K562 (cell line): ENCODE measurements around the gene CATSPER4. TPM values are rescaled to one million over a fixed set of nuclear protein-coding genes. Genes with fewer than 3 reads are reported as not detected.

Source experiments
- ATF3 ChIP-seq, 2 experiments: fragments of 450-650 bp in 1 of 2; sonication (generic) in 1 of 2; formaldehyde crosslinking in 1 of 2; IDR thresholded peaks in 1 of 2; conservative IDR thresholded peaks in 1 of 2; 2 replicates each; pipeline versions ENCODE4 v1.6.1 to v1.8.1; 2016 to 2023; ENCODE audit warnings: mild to moderate bottlenecking in 2 of 2, moderate library complexity in 2 of 2, inconsistent platforms in 1 of 2, missing genetic modification reagents in 1 of 2
- CBX2 ChIP-seq: fragments of 200-600 bp; sonication (generic); IDR thresholded peaks from one replicate; pipeline ENCODE4 v1.6.1; 2012; ENCODE audit warnings: mild to moderate bottlenecking, low read length, inconsistent platforms; ENCODE audit not compliant: insufficient read depth, poor library complexity, severe bottlenecking
- DACH1 ChIP-seq: fragments of 450-650 bp; IDR thresholded peaks from 2 replicates; pipeline ENCODE4 v1.6.1; 2018; ENCODE audit not compliant: partially characterized antibody
- HEY1 ChIP-seq: fragments of 250-450 bp; sonication (Bioruptor Pico); IDR thresholded peaks from 2 replicates; pipeline ENCODE4 v1.5.0; 2020; ENCODE audit warnings: mild to moderate bottlenecking, moderate library complexity, borderline replicate concordance
- KDM4B ChIP-seq, 2 experiments: fragments of 450-650 bp in 1 of 2; sonication (generic) in 1 of 2; IDR thresholded peaks; 2 replicates each; pipeline ENCODE4 v1.6.1; 2016 to 2017; ENCODE audit warnings: borderline replicate concordance in 2 of 2, antibody characterized with exemption in 1 of 2, low read depth in 1 of 2, mild to moderate bottlenecking in 1 of 2
- MLX ChIP-seq, 2 experiments: fragments of 450-650 bp in 1 of 2; sonication (generic) in 1 of 2; formaldehyde crosslinking; conservative IDR thresholded peaks; 2 replicates each; pipeline versions ENCODE4 v1.4.0 to v1.8.1; 2020 to 2022; ENCODE audit warnings: mild to moderate bottlenecking in 1 of 2, missing genetic modification reagents in 1 of 2
- PRMT5 ChIP-seq: sonication (generic); formaldehyde crosslinking; IDR thresholded peaks from 2 replicates; pipeline ENCODE4 v1.5.0; 2020; ENCODE audit warnings: missing genetic modification reagents
- RBM34 ChIP-seq: fragments of 200-400 bp; formaldehyde crosslinking; IDR thresholded peaks from 2 replicates; pipeline ENCODE4 v1.6.1; 2018; ENCODE audit warnings: low read length, borderline replicate concordance; ENCODE audit not compliant: insufficient read depth
- SUPT5H ChIP-seq: fragments of 450-650 bp; IDR thresholded peaks from 2 replicates; pipeline ENCODE4 v1.6.1; 2016
- ZNF212 ChIP-seq: fragments of 450-650 bp; formaldehyde crosslinking; IDR thresholded peaks from 2 replicates; pipeline ENCODE4 v1.4.0; 2020; ENCODE audit warnings: mild to moderate bottlenecking
- polyA plus RNA-seq, 8 experiments: library from polyadenylated mRNA; depleted of rRNA in 4 of 8; stranded (reverse) in 5 of 8; unstranded in 3 of 8; fragments of >200 nt; fragmentation: Nextera tagmentation in 2 of 8; fragmentation: Illumina TruSeq in 1 of 8; extraction: Ambion mirVana in 2 of 8; extraction: Trizol in 1 of 8; gene quantifications; 2 replicates each; pipeline versions ENCODE4 v1.2.1 to v1.2.3, GENCODE V29; 2011 to 2014; ENCODE audit warnings: inconsistent platforms in 1 of 8, missing spikeins in 1 of 8
- total RNA-seq, 7 experiments: library from RNA; depleted of rRNA in 6 of 7; stranded (reverse); fragments of >200 nt in 6 of 7; fragmentation: Illumina TruSeq in 2 of 7; extraction: Trizol in 2 of 7; gene quantifications; 2 replicates each; pipeline versions ENCODE4 v1.2.1 to v1.2.3, GENCODE V29; 2011 to 2021; ENCODE audit warnings: low replicate concordance in 1 of 7
- TF ChIP-seq, protein P1 (sequence below), 2 experiments: IDR thresholded peaks; 2 replicates each; pipeline ENCODE4 v1.6.1; 2012; ENCODE audit warnings: improper control_type of control experiment in 2 of 2, low read depth in 2 of 2, low read length in 2 of 2, borderline replicate concordance in 1 of 2
- TF ChIP-seq, protein P2 (sequence below): sonication (generic); formaldehyde crosslinking; IDR thresholded peaks from 2 replicates; pipeline ENCODE4 v1.8.0; 2022; ENCODE audit warnings: mild to moderate bottlenecking, missing genetic modification reagents

The CATSPER4 gene
- total and polyA plus RNA-seq, 9 of the 15 experiments (the other 6 are each of a cell fraction or from before 2014, with no cell fraction given), result 0.04 to 0.13 TPM; not detected in 7

DNA sequence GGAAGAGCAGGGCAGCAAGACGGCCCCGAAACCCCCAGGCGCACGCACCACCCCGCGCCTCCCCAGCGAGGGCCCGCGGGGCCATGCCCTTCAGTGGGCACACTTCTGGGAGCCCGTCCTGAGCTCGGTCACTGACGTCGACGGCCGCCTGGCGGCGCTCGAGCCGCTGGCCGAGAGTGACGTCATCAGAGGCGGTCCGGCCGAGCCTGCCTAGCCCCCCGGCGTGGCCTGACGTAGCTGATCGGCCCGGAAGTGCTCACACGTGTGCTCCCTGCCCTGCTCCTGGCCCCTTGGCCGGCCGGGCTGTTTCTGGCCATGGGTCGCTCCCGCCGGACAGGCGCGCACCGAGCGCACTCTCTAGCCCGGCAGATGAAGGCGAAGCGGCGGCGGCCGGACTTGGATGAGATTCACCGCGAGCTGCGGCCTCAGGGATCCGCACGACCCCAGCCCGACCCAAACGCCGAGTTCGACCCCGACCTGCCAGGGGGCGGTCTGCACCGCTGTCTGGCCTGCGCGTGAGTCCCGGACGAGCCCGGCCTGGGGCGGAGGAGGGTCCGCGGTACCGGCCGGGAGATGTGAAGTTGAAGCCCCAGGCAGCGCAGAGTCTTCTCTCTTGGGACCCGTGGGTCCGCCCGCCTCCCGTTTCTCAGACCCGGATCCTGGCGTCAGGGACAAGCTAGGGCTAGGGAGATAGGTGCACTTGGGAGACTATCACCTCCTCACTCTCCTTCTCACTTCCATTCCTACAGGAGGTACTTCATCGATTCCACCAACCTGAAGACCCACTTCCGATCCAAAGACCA lies 20.5 kb upstream of the CATSPER4 start, which contains the start of gene ZNF593 (continued):
- peak; percentile 55 for TF ChIP-seq DACH1
- TF ChIP-seq MLX (CRISPR knock-in tag; conservative IDR thresholded peaks at IDR 0.05), result peak in 1 of 2 experiments; percentile 50; a peak in 2 of 4 replicates
- TF ChIP-seq, protein P1, sequence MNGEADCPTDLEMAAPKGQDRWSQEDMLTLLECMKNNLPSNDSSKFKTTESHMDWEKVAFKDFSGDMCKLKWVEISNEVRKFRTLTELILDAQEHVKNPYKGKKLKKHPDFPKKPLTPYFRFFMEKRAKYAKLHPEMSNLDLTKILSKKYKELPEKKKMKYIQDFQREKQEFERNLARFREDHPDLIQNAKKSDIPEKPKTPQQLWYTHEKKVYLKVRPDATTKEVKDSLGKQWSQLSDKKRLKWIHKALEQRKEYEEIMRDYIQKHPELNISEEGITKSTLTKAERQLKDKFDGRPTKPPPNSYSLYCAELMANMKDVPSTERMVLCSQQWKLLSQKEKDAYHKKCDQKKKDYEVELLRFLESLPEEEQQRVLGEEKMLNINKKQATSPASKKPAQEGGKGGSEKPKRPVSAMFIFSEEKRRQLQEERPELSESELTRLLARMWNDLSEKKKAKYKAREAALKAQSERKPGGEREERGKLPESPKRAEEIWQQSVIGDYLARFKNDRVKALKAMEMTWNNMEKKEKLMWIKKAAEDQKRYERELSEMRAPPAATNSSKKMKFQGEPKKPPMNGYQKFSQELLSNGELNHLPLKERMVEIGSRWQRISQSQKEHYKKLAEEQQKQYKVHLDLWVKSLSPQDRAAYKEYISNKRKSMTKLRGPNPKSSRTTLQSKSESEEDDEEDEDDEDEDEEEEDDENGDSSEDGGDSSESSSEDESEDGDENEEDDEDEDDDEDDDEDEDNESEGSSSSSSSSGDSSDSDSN (IDR thresholded peaks at IDR 0.05; ENCODE audit: borderline replicate concordance in 1 of 2, low read depth in 2 of 2, low read length in 2 of 2), result peak in 1 of 2 experiments; percentile 24; a peak in 1 of 4 replicates
- no peak for TF ChIP-seq HEY1 (CRISPR knock-in tag)
- peak; percentile 100 for TF ChIP-seq ATF3 (IDR thresholded peaks at IDR 0.05)
- peak; percentile 99 for TF ChIP-seq ATF3 (CRISPR knock-in tag; conservative IDR thresholded peaks at IDR 0.05)
- no peak for TF ChIP-seq CBX2
- peak in 1 of 2 experiments; percentile 84; a peak in 1 of 4 replicates for TF ChIP-seq KDM4B (IDR thresholded peaks at IDR 0.05; ENCODE audit: borderline replicate concordance in 2 of 2, low read depth in 1 of 2)
- TF ChIP-seq, protein P2, sequence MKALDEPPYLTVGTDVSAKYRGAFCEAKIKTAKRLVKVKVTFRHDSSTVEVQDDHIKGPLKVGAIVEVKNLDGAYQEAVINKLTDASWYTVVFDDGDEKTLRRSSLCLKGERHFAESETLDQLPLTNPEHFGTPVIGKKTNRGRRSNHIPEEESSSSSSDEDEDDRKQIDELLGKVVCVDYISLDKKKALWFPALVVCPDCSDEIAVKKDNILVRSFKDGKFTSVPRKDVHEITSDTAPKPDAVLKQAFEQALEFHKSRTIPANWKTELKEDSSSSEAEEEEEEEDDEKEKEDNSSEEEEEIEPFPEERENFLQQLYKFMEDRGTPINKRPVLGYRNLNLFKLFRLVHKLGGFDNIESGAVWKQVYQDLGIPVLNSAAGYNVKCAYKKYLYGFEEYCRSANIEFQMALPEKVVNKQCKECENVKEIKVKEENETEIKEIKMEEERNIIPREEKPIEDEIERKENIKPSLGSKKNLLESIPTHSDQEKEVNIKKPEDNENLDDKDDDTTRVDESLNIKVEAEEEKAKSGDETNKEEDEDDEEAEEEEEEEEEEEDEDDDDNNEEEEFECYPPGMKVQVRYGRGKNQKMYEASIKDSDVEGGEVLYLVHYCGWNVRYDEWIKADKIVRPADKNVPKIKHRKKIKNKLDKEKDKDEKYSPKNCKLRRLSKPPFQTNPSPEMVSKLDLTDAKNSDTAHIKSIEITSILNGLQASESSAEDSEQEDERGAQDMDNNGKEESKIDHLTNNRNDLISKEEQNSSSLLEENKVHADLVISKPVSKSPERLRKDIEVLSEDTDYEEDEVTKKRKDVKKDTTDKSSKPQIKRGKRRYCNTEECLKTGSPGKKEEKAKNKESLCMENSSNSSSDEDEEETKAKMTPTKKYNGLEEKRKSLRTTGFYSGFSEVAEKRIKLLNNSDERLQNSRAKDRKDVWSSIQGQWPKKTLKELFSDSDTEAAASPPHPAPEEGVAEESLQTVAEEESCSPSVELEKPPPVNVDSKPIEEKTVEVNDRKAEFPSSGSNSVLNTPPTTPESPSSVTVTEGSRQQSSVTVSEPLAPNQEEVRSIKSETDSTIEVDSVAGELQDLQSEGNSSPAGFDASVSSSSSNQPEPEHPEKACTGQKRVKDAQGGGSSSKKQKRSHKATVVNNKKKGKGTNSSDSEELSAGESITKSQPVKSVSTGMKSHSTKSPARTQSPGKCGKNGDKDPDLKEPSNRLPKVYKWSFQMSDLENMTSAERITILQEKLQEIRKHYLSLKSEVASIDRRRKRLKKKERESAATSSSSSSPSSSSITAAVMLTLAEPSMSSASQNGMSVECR (CRISPR knock-in tag), result peak; percentile 100
- peak; percentile 87 for TF ChIP-seq SUPT5H
- TF ChIP-seq ZNF212 (CRISPR knock-in tag), result no peak
- TF ChIP-seq RBM34, result peak; percentile 97; the same call in 1 of the 2 replicates
- TF ChIP-seq PRMT5 (CRISPR knock-in tag), result no peak
